VCaP (cell line): ENCODE results near the gene MSMP.

Experiments
- H3K27ac ChIP-seq: fragments of 450-650 bp; 2 replicates; pipeline ENCODE4 v1.5.1; 2017
- TF ChIP-seq, protein P1 (sequence below): fragments of 450-650 bp; conservative IDR thresholded peaks from 2 replicates; pipeline ENCODE4 v1.5.1; 2017; ENCODE audit warnings: mild to moderate bottlenecking, moderate library complexity

Gene MSMP

DNA sequence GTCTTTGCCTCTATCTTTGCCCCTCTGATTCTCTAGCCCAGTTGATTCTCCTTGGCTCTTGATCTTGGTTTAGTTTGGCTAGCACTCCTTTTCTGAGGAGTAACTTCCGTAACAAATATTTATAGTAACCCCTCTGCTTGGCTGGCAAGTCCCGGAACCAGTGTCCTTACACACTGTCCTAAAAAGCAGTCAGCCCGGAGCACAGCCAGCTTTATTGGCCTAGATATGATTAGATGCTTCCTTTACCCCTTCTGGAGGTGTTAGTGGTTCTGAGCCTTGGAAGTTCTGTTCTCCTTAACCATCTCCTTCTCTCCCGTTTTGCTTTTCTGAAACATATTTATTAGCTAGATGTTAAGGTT lies 17.0 kb upstream of the MSMP start:
- peak overlapping the region; percentile 59 for H3K27ac ChIP-seq
- TF ChIP-seq, protein P1, sequence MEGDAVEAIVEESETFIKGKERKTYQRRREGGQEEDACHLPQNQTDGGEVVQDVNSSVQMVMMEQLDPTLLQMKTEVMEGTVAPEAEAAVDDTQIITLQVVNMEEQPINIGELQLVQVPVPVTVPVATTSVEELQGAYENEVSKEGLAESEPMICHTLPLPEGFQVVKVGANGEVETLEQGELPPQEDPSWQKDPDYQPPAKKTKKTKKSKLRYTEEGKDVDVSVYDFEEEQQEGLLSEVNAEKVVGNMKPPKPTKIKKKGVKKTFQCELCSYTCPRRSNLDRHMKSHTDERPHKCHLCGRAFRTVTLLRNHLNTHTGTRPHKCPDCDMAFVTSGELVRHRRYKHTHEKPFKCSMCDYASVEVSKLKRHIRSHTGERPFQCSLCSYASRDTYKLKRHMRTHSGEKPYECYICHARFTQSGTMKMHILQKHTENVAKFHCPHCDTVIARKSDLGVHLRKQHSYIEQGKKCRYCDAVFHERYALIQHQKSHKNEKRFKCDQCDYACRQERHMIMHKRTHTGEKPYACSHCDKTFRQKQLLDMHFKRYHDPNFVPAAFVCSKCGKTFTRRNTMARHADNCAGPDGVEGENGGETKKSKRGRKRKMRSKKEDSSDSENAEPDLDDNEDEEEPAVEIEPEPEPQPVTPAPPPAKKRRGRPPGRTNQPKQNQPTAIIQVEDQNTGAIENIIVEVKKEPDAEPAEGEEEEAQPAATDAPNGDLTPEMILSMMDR = no peak

GRCh38 chr9:35769763-35770162 lies 15.7 kb upstream of the MSMP start:
- TF ChIP-seq, protein P1 = no peak
- H3K27ac ChIP-seq = no peak overlapping the region

- H3K27ac ChIP-seq = no peak overlapping the region
- TF ChIP-seq, protein P1 = no peak
Observed at GRCh38 chr9:35767458-35767857, 13.4 kb upstream of the MSMP start.

DNA sequence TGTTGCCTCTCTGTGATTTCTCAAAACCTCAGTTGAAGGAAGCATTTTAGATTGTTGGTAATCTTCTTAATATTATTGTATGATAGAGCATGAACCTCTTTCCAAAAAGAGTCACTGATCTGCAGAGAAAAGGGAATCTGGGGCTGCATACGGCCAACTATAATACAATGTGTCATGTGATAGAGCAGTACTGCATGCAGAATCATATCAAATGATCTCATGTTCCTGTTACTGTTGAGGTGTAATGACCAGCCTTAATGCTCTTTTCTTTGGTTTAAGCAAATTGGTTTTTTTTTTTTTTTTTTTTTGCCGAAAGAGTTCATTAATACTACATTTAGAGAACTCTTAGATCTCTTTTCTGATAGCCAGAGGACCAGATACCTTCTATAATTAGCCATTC lies 12.9 kb upstream of the MSMP start:
- no peak overlapping the region for H3K27ac ChIP-seq
- TF ChIP-seq, protein P1 = no peak

DNA sequence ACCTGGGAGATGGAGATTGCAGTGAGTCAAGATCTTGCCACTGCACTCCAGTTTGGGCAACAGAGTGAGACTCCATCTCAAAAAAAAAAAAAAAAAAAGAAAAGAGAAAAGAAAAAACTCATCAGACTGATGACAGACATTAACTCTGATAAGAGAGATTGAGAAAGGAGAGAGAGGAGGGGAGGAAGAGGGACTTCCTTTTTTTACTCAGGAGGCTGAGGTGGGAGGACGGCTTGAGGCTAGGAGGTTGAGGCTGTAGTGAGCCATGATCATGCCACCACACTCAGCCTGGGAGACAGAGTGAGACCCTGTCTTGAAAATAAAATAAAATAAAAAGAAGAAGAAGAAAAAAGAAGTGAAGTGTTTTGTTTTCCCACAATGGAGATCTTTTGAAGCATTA lies 9.7 kb upstream of the MSMP start:
- TF ChIP-seq, protein P1 = no peak

DNA sequence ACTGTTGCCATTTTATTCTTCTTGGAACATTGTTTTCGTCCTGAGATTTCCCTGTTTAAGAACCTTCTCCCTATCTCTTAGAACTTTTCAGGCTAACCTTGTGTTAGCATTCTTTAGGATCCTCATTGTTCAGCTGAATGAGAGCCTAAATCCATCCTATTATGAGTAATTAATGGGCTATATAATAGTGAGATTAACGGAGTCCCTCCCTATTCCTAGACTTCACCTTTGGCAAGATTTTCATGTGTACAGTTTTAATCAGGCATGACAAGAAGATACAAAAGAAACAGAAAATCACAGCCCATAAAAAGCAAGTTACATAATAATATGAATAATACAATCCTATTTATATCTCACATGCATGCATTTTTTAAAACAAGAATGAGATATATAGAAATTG lies 9.1 kb upstream of the MSMP start:
- TF ChIP-seq, protein P1 = no peak
- H3K27ac ChIP-seq = no peak overlapping the region

More for the DNA sequence above, 9.7 kb upstream of the MSMP start:
- no peak overlapping the region for H3K27ac ChIP-seq

GRCh38 chr9:35760651-35761050 lies 6.6 kb upstream of the MSMP start:
- peak overlapping the region; percentile 94 for H3K27ac ChIP-seq
- TF ChIP-seq, protein P1 = no peak

DNA sequence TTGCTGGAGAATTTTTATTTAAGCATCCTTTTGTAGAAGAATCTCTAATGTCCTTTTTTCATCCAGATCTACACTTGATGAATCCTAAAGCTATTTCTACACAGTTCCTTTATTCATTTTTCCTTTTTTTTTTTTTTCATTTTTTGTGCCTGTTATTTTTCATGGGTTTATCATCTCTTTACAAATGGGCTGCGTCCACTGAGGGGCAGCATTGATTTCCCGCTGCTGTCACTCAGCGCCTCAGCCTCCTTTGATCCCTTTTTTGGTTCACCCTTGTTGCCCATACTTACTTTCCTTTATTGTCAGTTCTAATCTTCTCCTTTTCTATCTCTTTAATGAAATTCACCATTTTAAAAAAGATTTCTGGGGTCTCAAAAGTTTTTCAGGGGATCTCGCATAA lies 5.7 kb upstream of the MSMP start:
- H3K27ac ChIP-seq = peak overlapping the region; percentile 94
- TF ChIP-seq, protein P1 = no peak
